Ascending aorta (tissue), 2 donors: ENCODE data around the gene CAPS. TPM values are rescaled to one million over a fixed set of nuclear protein-coding genes. Genes with fewer than 3 reads are reported as not detected.

ENCODE experiments used
- DNase-seq, 2 donors: peaks; one replicate each; pipeline ENCODE4 v3.0.0-alpha.2; 2019; ENCODE audit warnings: low spot score in 2 of 2
- H3K27ac ChIP-seq, 2 donors: fragments of 200-600 bp; sonication (generic); one replicate each; pipeline ENCODE4 v1.5.1; 2016 to 2017; ENCODE audit warnings: mild to moderate bottlenecking in 1 of 2
- H3K27me3 ChIP-seq: fragments of 200-600 bp; sonication (generic); one replicate; pipeline ENCODE4 v1.5.1; 2017
- H3K36me3 ChIP-seq, 2 donors: fragments of 200-600 bp; sonication (generic); one replicate each; pipeline ENCODE4 v1.5.1; 2016
- H3K4me1 ChIP-seq, 2 donors: fragments of 200-600 bp; sonication (generic); one replicate each; pipeline ENCODE4 v1.5.1; 2016 to 2017; ENCODE audit warnings: mild to moderate bottlenecking in 1 of 2
- H3K4me3 ChIP-seq, 2 donors: fragments of 200-600 bp; sonication (generic); one replicate each; pipeline ENCODE4 v1.5.1; 2016 to 2017; ENCODE audit warnings: mild to moderate bottlenecking in 1 of 2
- H3K9me3 ChIP-seq, 2 donors: fragments of 200-600 bp; sonication (generic); one replicate each; pipeline ENCODE4 v1.5.1; 2016
- intact Hi-C: fragments of 100-400 bp; cut with DNase I; formaldehyde crosslinking; loops from one replicate; pipeline ENCODE4 v1.15.1; 2023
- total RNA-seq: library from RNA; depleted of rRNA; stranded (reverse); fragments of >200 nt; gene quantifications from one replicate; pipeline ENCODE4 v1.1.0, GENCODE V29; 2016
- TF ChIP-seq, protein P1 (sequence below), 3 experiments: fragments of 200-600 bp in 2 of 3; fragments of 450-650 bp in 1 of 3; sonication (generic) in 2 of 3; IDR thresholded peaks; one replicate each; pipeline ENCODE4 v1.5.1; 2016 to 2019; ENCODE audit warnings: antibody characterized with exemption in 3 of 3, mild to moderate bottlenecking in 1 of 3, moderate library complexity in 1 of 3

Gene CAPS
- total RNA-seq, 1 donor from 2014 or later: 8.1 TPM

DNA sequence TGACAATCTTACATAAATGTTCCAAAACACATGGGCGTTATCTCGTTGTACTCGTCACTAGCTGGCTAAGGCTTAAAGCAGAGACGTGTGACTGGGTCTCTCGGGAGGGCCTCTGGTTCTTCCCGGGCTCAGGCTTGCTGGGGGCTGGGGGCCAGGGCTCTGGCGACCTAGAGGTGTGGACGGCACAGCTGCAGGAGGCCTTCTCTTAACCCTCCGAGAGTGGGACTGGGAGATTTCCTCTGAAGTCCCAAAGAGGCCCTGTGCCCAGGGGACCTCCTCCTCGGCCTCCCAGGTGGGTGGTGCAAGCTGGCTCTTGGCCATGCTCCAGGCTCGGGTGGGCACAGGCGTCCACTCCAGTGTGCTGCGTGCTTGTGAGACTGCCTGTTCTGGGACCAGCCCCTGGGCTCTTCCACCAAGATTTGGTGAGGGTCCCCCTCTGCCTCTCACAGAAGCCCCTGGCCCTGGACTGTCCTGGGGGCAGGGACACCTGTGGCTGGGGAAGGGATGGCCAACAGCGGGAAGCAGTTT lies 2.2 kb downstream of the CAPS start:
- intact Hi-C loops: no loop called here
- DNase-seq: no peak
- H3K9me3 ChIP-seq: no peaks in the 10 kb centered on the region
- no peak overlapping the region for H3K4me3 ChIP-seq
- H3K4me1 ChIP-seq: peaks cover 0 to 4% of the 10 kb centered on the region in 2 donors
- H3K27me3 ChIP-seq: no peaks in the 10 kb centered on the region
- TF ChIP-seq, protein P1, sequence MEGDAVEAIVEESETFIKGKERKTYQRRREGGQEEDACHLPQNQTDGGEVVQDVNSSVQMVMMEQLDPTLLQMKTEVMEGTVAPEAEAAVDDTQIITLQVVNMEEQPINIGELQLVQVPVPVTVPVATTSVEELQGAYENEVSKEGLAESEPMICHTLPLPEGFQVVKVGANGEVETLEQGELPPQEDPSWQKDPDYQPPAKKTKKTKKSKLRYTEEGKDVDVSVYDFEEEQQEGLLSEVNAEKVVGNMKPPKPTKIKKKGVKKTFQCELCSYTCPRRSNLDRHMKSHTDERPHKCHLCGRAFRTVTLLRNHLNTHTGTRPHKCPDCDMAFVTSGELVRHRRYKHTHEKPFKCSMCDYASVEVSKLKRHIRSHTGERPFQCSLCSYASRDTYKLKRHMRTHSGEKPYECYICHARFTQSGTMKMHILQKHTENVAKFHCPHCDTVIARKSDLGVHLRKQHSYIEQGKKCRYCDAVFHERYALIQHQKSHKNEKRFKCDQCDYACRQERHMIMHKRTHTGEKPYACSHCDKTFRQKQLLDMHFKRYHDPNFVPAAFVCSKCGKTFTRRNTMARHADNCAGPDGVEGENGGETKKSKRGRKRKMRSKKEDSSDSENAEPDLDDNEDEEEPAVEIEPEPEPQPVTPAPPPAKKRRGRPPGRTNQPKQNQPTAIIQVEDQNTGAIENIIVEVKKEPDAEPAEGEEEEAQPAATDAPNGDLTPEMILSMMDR (IDR thresholded peaks at IDR 0.05): no peak
- peaks cover 51 to 70% of the 10 kb centered on the region in 2 donors for H3K36me3 ChIP-seq
- peak overlapping the region; percentile 6 to 8 for H3K27ac ChIP-seq

DNA sequence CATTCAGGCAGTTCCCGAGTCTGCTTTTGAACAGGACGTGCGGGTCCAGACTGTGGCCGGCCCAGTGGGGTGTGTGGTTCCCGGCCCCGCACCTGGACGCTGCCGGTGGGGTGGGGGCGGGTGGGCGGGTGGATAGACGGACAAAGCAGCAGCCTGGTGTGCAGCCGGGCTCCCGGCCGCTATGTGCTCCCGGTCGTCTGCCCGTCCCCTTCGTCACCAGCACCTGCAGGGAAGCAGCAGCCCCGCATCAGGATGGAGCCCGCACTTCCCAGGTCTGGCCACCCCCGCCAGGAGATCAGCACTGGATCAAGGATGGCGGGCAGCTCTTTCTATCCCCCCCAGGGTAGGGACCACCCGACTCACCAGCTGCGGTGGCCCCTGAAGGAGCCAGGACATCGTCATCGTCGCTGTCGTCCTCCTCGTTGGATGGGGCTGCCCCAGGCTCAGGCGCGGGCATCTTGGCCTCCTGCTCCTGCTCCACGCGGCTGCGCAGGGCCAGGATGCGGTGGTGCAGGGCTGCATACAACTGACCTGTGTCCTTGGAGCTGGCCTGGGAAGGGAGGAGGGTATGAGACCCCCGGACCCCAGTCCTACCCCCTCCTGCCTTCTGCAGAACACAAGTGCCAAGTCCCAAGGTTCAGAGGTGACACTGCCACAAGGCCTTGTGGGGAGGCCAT lies 3.5 kb downstream of the CAPS start:
- Histone ChIP-seq H3K27me3 (no peaks in the 10 kb centered on the region), H3K9me3 (no peaks in the 10 kb centered on the region), H3K36me3 (peaks cover 64 to 80% of the 10 kb centered on the region in 2 donors), H3K27ac (no peak overlapping the region), H3K4me3 (no peak overlapping the region), H3K4me1 (peaks cover 0 to 4% of the 10 kb centered on the region in 2 donors)
- TF ChIP-seq, protein P1 (IDR thresholded peaks at IDR 0.05): no peak
- intact Hi-C loops: no loop called here
- DNase-seq: no peak

DNA sequence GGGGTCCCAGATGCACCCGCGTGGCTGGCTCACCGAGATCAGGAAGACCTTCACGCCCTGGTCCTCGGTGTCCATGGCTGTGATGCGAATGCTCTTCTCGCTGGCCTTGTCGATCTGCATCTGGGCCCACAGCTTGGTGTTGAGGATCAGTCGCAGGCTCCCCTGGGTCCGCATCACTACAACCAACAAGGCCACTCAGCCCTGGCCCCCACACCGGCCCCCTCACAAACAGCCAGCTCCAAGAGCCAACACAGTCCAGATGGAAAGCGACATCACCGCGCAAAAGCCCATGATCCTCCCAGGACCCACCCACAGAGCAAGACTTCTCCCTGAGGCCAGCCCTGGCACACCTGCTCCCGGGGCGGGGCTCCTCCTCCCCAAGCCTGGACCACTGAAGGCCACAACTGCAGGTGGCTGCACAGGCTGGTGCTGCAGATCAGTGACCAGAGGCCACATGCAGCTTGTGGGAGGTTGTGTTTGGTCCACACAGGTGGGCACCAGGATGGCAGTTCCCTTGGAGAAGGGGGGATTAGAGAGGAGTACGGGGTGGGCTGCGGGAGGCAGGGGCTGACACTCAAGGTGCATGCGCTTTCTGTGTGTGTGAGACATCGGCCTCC lies 4.5 kb downstream of the CAPS start:
- DNase-seq: no peak
- TF ChIP-seq, protein P1 (IDR thresholded peaks at IDR 0.05): no peak
- Histone ChIP-seq H3K9me3 (no peaks in the 10 kb centered on the region), H3K27me3 (no peaks in the 10 kb centered on the region), H3K4me1 (peaks cover 0 to 4% of the 10 kb centered on the region in 2 donors), H3K36me3 (peaks cover 74 to 89% of the 10 kb centered on the region in 2 donors), H3K4me3 (no peak overlapping the region), H3K27ac (no peak overlapping the region)
- intact Hi-C loops: no loop called here

DNA sequence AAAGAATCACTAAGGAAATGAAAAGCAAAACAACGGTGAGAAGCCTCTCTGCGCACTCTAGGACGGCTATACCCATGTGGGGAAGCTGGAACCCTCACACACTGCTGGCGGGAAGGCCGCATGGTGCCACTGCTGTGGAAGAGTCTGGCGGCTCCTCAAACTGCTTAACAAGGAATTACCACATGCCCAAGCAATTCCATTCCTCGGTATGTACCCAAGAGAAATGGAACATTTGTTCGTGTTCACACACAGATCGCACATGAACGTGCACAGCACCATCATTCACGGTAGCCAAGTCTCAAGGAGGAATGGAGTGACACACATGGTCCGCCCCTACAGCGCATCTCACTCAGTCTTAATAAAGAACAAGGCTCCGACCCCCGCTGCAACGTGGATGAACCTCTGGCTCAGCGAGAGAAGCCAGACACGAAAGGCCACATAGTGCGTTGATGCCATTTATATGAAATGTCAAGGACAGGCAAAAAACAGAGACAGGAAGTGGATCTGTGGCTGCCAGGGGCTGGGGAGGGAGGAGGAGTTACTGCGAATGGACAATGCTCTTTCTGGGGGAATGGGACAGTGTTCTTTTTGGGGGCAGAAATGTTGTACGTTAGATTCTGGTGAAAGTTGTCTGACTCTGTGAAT lies 7.6 kb downstream of the CAPS start:
- DNase-seq: no peak
- Histone ChIP-seq H3K36me3 (peaks cover 95 to 100% of the 10 kb centered on the region in 2 donors), H3K4me1 (peaks cover 0 to 6% of the 10 kb centered on the region in 2 donors), H3K9me3 (no peaks in the 10 kb centered on the region), H3K4me3 (no peak overlapping the region), H3K27ac (no peak overlapping the region), H3K27me3 (no peaks in the 10 kb centered on the region)
- intact Hi-C loops: no loop called here
- TF ChIP-seq, protein P1 (IDR thresholded peaks at IDR 0.05): no peak

DNA sequence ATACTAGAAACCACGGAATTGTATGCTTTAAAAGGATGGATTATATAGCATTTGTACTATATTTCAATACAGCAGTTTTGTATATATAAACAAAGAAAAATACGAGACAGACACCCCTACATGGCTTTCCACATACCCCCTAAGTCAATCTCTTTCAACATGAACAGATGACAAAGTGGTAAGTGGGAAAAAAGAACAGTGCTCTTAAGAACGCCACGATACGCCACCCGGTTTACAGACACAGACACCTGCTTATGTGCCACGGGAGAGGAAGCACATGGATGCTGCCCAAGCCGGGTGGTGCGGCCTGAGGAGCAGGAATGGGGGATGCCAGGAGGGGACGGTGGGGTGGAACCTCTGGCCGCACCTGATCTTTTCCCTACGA lies 8.1 kb downstream of the CAPS start:
- no peak for DNase-seq
- Histone ChIP-seq H3K27me3 (no peaks in the 10 kb centered on the region), H3K4me3 (no peak overlapping the region), H3K4me1 (peaks cover 0 to 10% of the 10 kb centered on the region in 2 donors), H3K9me3 (no peaks in the 10 kb centered on the region), H3K36me3 (peaks cover 95 to 100% of the 10 kb centered on the region in 2 donors), H3K27ac (no peak overlapping the region)
- TF ChIP-seq, protein P1 (IDR thresholded peaks at IDR 0.05): no peak
- intact Hi-C loops: no loop called here
